ENCODE results near the gene DPP7.
"Not testable (repeated sequence)": the region's sequence is repeated elsewhere in the genome, so short reads cannot be mapped to it uniquely, and the experiment has no call there.

The DPP7 gene

DNA sequence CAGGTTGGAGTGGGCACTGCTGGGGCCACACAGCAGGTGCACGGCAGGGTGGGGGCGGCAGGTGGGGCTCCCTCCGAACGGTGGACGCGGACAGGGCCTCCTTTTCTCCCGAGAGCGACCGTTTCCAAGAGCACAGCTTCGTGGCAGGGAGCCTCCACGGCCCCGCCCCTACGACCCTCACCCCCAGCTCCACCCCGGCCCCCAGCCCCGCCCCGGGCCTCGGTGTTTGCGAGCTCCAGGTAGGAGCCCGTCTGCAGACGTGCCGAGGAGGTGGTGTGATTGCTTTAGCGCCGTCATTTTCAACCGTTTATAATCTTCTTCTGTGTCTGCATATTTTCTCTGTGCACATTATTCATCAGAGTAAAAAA, 33.2 kb upstream of the DPP7 start:
- no peak for DNase-seq

- no peak for DNase-seq
These were observed 32.7 kb upstream of the DPP7 start for GRCh38 chr9:137147091-137147792.

DNA sequence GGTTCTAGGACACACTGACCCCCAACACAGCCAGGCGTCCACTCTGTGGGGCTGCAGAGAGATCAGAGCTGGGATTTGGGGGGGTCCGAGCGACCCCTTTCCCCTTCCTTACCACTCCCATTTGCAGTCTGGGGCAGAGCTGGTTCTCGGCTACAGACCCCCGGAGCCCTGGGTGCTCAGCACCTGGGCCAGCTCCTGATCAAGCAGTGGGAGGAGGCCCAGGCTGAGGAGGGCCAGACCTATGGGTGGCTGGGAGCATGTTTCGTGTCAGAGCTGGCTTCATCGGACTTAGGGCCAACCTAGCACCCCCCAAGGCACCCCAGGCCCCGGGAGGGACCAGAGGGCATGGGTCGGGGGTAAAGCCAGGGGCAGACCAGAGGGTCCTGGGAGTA, 32.0 kb upstream of the DPP7 start:
- DNase-seq: no peak

- no peak for DNase-seq
These were observed 31.4 kb upstream of the DPP7 start for GRCh38 chr9:137145731-137146526.

DNA sequence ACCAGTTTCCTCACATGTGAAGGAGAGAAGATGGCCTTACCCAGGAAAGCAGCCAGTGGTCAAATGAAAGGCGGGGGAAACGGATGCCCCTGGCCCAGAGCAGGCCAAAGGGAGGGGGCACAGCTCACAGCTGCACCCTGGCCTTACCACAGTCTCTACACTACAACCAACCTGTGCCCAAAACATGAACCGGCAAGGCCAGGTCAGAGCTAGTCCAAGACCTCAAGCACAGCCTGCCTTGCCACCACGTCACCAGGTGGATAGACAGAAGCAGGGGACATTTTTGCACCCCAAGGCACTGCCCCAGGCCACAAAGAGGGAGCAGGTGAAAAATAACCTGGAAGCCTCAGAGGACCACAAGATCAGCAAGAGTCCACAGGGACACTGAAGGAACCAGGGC, 28.9 kb upstream of the DPP7 start:
- no peak for DNase-seq

DNA sequence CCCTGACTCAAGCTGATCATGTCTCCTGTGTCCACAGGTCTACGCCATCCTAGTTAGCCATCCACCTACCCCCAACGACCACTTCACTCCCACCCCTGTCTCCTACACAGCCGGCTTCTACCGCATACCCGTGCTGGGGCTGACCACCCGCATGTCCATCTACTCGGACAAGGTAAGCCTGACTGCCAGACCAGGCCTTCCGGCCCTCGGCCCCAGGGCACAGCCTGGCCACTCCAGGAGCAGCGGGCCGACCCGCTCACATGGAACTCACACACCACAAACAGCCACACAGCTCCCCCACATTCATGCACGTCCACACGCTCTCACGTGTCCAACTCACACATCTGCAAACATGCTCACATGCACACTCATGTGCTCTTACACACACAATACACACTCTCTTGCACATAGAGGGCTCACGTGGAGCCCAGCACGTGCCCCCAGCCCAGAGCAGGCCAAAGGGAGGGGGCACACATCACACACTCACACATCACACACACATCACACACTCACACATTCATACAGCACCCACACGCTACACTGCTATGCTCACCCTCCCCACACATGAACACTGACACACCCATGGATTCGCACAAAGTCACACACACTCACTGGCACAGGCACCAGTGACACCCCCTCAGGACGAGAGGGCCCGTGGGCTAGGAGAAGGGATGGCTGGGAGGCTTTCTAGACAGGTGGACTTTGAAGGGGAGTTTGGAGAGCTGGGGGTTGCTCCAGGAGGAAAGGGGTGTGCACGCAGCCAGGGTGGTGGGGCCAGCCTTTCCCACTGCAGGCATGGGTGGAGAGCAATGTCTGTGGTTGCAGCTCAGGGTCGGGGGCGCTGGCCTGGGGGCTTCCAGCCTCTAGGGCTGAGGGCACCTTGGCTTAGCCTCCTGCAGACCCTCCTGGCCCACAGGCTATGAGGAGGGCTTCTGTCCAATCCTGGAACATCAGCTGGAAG, 27.7 kb upstream of the DPP7 start:
- DNase-seq: no peak

GRCh38 chr9:137141050-137141810, 26.7 kb upstream of the DPP7 start:
- no peak for DNase-seq

- no peak for DNase-seq
These were observed 25.8 kb upstream of the DPP7 start for GRCh38 chr9:137140151-137141012.

DNA sequence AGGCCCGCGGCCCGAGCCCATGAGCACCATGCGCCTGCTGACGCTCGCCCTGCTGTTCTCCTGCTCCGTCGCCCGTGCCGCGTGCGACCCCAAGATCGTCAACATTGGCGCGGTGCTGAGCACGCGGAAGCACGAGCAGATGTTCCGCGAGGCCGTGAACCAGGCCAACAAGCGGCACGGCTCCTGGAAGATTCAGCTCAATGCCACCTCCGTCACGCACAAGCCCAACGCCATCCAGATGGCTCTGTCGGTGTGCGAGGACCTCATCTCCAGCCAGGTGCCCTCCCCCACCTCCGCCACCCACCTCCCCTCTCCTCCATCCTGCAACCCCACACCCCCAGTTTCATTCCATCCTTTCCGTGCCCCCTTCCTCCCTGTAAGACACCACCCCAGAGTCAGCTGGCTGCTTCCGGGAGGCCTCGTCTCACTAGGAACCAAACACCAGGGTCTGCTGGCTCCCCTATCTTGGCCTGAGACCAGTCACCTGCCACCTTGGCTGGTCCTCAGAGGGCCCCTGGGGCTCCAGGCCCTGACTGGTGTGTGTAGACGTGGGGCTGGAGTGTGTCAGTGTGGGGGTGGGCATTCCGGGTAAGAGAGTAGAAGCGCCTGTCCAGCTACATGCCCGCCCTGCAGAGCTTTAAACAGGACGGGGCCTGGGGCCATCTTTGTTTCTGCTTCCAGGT, 25.1 kb upstream of the DPP7 start:
- no peak for DNase-seq

DNA sequence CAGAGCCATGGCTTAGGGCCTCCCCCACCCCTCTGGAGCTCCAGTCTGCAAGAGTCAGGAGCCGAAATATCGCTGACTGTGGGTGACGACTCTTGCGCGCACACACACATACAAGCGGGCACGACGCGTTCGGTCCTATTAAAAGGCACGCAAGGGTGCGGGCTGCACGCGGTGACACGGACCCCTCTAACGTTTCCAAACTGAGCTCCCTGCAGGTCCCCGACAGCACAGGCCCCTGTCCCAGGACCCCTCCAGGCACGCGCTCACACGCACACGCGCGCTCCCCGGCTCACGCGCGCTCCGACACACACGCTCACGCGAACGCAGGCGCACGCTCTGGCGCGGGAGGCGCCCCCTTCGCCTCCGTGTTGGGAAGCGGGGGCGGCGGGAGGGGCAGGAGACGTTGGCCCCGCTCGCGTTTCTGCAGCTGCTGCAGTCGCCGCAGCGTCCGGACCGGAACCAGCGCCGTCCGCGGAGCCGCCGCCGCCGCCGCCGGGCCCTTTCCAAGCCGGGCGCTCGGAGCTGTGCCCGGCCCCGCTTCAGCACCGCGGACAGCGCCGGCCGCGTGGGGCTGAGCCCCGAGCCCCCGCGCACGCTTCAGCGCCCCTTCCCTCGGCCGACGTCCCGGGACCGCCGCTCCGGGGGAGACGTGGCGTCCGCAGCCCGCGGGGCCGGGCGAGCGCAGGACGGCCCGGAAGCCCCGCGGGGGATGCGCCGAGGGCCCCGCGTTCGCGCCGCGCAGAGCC, 24.4 kb upstream of the DPP7 start, which contains the start of gene GRIN1:
GRIN1 (plus strand) TSS at position 433 of the 746 bp plus-strand sequence. CDS start 333 bp downstream, outside the sequence.
- DNase-seq: no peak

DNA sequence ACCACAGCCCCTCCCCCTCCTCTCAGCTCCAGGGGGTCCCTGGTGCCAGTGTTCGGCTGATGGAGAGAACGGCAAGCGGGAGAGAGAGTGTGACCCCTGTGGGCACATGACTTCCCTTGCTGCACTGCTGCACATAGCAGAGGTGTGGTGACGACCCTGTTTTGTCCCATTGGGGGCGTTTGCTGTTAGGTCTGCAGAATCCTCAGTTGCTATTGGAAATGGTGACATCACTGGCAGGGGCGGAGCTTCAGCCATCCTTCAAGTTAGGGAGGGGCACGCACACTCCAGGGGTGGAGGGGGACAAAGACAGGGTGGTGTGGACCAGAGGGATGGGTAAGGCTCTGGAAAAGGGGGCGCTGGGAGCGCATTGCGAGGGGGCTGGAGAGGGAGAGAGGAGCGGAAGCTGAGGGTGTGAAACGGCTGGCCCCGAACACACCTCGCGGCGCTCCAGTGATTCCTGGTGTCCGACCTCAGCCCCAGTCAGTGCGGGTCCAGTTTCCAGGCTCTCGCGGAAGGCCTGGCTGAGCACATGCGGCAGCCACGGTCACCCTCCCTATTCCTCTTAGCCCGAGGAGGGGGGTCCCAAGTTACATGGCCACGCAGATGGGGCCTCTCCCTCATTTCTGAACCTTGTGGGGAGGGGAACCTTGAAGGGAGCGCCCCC, 23.7 kb upstream of the DPP7 start:
- DNase-seq: no peak

GRCh38 chr9:137136881-137137607, 22.5 kb upstream of the DPP7 start:
- no peak for DNase-seq

GRCh38 chr9:137136261-137136880, 21.8 kb upstream of the DPP7 start:
- no peak for DNase-seq

GRCh38 chr9:137135154-137135553, 20.6 kb upstream of the DPP7 start:
- not testable (repeated sequence) for DNase-seq

DNA sequence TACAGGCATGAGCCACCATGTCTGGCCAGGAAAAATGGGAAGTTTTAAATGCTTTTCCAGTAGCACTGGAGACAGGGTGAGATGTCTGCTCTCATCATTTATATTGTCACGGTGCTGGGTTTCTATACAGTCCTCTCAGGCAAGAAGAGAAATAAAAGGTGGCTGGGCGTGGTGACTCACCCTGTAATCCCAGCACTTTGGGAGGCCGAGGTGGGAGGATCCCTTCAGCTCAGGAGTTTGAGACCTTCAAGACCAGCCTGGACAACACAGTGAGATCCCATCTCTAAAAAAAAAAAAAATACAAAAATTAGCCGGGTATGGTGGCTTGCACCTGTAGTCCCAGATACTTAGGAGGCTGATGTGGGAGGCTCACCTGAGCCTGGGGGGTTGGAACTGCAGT, 19.7 kb upstream of the DPP7 start:
- DNase-seq: no peak

DNA sequence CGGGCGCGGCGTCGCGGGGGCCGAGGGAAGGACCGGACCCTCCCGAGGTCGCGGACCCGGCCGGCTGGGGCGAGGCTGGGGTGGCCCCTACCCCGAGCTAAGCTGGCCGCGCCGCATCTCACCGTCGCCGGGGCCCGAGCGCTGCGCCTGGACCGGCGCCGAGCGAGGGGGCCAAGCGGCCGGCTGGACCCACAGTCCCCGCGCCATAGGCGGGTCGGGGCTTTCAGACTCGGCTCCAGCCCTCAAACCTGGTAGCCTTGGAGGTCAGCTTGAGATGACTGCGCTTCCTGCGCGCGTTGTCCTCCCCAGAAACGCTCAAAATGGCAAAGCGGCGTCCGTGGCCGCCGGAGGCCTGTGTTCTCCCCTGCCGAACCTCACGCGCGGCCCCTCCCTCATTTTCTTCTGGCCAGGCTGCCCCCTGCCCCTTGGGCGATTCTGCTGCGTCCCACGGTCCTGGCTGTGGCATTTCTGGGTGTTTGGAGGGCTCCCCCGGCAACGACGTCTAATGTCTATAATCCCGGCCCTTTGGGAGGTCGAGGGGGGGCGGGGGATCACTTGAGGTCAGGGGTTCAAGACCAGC, 15.7 kb upstream of the DPP7 start:
- no peak for DNase-seq

DNA sequence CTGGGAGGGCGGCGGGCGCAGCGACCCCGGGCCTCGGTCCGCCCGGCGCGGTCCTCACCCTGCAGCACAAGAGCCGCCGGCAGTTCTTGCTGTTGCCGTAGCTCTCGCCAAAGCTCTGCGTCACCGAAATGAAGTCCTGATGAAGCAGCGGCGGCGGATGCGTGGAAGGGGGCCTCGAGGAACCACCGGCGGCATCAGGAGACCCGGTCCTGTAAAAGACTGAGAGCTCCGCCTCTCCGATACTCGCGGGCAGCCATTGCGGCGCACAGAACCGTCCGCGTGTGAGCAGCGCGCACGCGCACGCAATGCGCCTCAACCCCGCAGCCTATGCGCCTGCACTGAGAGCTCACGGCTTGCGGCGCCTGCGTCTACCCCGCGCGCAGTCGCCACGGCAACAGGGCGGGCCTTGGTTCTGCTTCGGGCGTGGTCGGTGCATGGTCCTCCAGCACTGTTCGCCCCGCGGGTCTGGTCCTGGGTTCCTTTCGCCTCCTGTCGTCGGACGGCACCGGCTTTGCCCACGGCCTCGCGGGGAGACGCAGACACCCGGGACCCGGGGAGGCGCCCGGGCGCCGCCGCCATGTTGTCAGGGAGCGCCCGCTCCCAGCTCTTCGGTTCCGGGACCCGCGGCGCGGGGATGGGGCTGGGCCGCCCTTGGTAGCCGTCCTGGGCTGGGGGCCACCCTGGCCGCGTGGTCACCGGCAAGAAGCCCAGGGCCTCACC, 15.1 kb upstream of the DPP7 start:
- peak; percentile 81 for DNase-seq

All from activated gamma-delta T cell (primary cell).